Activated naive CD8-positive, alpha-beta T cell treated with anti-CD3 and anti-CD28 coated beads for 36 hours (primary cell): ENCODE measurements around the gene SMIM26. TPM values are rescaled to one million over a fixed set of nuclear protein-coding genes. Genes with fewer than 3 reads are reported as not detected.
"Not testable (repeated sequence)": the region's sequence is repeated elsewhere in the genome, so short reads cannot be mapped to it uniquely, and the experiment has no call there.

Experiments used
- DNase-seq: peaks from one replicate; pipeline ENCODE4 v3.0.0; 2021
- H3K27ac Mint-ChIP-seq: one replicate; pipeline ENCODE4 v1.8.0; 2022; ENCODE audit warnings: mild to moderate bottlenecking, moderate library complexity, mixed read lengths
- H3K27me3 Mint-ChIP-seq: one replicate; pipeline ENCODE4 v1.8.0; 2022; ENCODE audit warnings: mild to moderate bottlenecking, mixed read lengths
- H3K36me3 Mint-ChIP-seq: one replicate; pipeline ENCODE4 v1.8.0; 2021; ENCODE audit warnings: mild to moderate bottlenecking, mixed read lengths
- H3K4me1 Mint-ChIP-seq: one replicate; pipeline ENCODE4 v1.8.0; 2021; ENCODE audit warnings: mixed read lengths
- H3K4me3 Mint-ChIP-seq: one replicate; pipeline ENCODE4 v1.8.0; 2022; ENCODE audit warnings: mild to moderate bottlenecking, moderate library complexity, mixed read lengths
- H3K9me3 Mint-ChIP-seq: one replicate; pipeline ENCODE4 v1.8.0; 2022; ENCODE audit warnings: mixed read lengths
- total RNA-seq, 2 experiments: library from RNA; stranded (reverse); gene quantifications; one replicate each; pipeline ENCODE4 v1.2.3, GENCODE V29; 2021

SMIM26 gene, protein sequence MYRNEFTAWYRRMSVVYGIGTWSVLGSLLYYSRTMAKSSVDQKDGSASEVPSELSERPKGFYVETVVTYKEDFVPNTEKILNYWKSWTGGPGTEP
- 10 to 100 TPM; 53.7 to 61.1 TPM for total RNA-seq

GRCh38 chr20:18566892-18567738, at the start of gene SMIM26:
SMIM26 (plus strand) TSS chr20:18567432; CDS start chr20:18567479, 47 bp downstream.
- DNase-seq: peak; percentile 94
- Mint-ChIP-seq H3K27me3 (no peaks in the 10 kb centered on the region), H3K27ac (peak within 1 kb of the TSS; percentile 94), H3K36me3 (peaks cover 26% of the 10 kb centered on the region), H3K4me3 (peak within 1 kb of the TSS; percentile 91), H3K4me1 (peaks cover 12% of the 10 kb centered on the region), H3K9me3 (peaks cover 3% of the 10 kb centered on the region)

- not testable (repeated sequence) for H3K4me3 Mint-ChIP-seq, H3K9me3 Mint-ChIP-seq, H3K4me1 Mint-ChIP-seq, H3K27ac Mint-ChIP-seq, DNase-seq, H3K27me3 Mint-ChIP-seq
- peaks cover 16% of the 10 kb centered on the region for H3K36me3 Mint-ChIP-seq
Measured at GRCh38 chr20:18522066-18522465, 45.2 kb upstream of the SMIM26 start.

- Mint-ChIP-seq H3K27me3 (no peaks in the 10 kb centered on the region), H3K9me3 (no peaks in the 10 kb centered on the region)
Measured at GRCh38 chr20:18523066-18523465, 44.2 kb upstream of the SMIM26 start.

DNA sequence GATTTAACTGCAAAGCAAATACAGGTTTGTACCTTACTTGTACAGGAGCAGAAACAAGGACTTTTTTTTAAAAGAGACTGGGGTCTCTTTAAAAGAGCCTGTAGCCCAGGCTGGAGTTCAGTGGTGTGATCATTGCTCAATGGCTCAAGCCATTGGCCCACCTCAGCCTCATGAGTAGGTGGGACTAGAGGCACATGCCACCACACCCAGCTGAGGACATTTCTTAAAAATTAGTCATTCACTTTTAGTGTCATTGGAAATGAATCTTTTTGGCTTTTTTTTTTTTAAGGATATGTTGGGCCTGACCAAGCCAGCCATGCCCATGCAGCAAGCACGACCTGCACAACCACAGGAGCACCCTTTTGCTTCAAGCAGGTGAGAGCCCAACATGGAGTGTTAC, 42.6 kb upstream of the SMIM26 start:
- H3K36me3 Mint-ChIP-seq: peaks cover 24% of the 10 kb centered on the region
- no peaks in the 10 kb centered on the region for H3K27me3 Mint-ChIP-seq
- no peak overlapping the region for H3K27ac Mint-ChIP-seq
- H3K4me3 Mint-ChIP-seq: no peak overlapping the region
- no peak for DNase-seq
- H3K4me1 Mint-ChIP-seq: no peaks in the 10 kb centered on the region
- H3K9me3 Mint-ChIP-seq: no peaks in the 10 kb centered on the region

More at GRCh38 chr20:18523066-18523465, 44.2 kb upstream of the SMIM26 start:
- peaks cover 20% of the 10 kb centered on the region for H3K36me3 Mint-ChIP-seq
- H3K27ac Mint-ChIP-seq: no peak overlapping the region
- DNase-seq: no peak
- H3K4me1 Mint-ChIP-seq: no peaks in the 10 kb centered on the region
- H3K4me3 Mint-ChIP-seq: no peak overlapping the region

DNA sequence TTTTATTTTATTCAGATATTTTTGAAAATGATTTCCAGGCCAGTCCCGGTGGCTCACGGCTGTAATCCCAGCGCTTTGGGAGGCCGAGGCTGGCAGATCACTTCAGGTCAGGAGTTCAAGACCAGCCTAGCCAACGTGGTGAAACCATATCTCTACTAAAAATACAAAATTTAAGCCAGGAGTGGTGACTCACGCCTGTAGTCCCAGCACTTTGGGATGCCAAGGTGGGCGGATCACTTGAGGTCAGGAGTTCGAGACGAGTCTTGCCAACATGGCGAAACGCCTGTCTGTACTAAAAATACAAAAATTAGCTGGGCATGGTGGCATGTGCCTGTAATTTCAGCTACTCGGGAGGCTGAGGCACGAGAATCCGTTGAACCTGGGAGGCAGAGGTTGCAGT, 40.5 kb upstream of the SMIM26 start:
- H3K27ac Mint-ChIP-seq, H3K4me1 Mint-ChIP-seq, H3K27me3 Mint-ChIP-seq, H3K4me3 Mint-ChIP-seq, DNase-seq, H3K9me3 Mint-ChIP-seq: not testable (repeated sequence)
- H3K36me3 Mint-ChIP-seq: peaks cover 28% of the 10 kb centered on the region

- Mint-ChIP-seq H3K4me3 (no peak overlapping the region), H3K36me3 (peaks cover 31% of the 10 kb centered on the region), H3K4me1 (no peaks in the 10 kb centered on the region), H3K9me3 (no peaks in the 10 kb centered on the region), H3K27me3 (no peaks in the 10 kb centered on the region), H3K27ac (no peak overlapping the region)
- no peak for DNase-seq
Measured at GRCh38 chr20:18527339-18527738, 39.9 kb upstream of the SMIM26 start.

- no peak for DNase-seq
- peaks cover 36% of the 10 kb centered on the region for H3K36me3 Mint-ChIP-seq
- no peaks in the 10 kb centered on the region for H3K9me3 Mint-ChIP-seq
- no peak overlapping the region for H3K27ac Mint-ChIP-seq
- H3K4me3 Mint-ChIP-seq: no peak overlapping the region
- no peaks in the 10 kb centered on the region for H3K4me1 Mint-ChIP-seq
- H3K27me3 Mint-ChIP-seq: no peaks in the 10 kb centered on the region
Measured at GRCh38 chr20:18527836-18528235, 39.4 kb upstream of the SMIM26 start.

DNA sequence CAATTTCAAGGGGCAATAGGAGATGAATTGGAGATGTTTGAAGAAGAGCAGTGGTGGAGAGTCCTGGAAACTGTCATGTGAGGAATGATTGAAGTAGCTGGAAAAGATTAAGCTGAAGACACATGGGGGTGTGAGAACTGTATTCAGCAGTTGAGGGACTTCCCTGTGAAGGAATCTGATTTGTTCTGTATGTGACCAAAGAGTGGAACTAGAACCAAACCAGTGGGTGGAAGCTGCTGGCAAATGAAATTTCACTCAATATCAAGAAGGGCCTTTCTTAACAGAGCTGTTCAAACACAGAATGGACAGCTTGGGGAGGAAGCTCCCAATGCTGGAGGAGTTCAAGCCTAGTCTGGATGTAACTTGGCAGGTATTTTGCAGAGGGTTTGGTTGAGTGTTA, 38.2 kb upstream of the SMIM26 start:
- DNase-seq: no peak
- Mint-ChIP-seq H3K4me3 (no peak overlapping the region), H3K4me1 (no peaks in the 10 kb centered on the region), H3K9me3 (no peaks in the 10 kb centered on the region), H3K27ac (no peak overlapping the region), H3K36me3 (peaks cover 37% of the 10 kb centered on the region), H3K27me3 (no peaks in the 10 kb centered on the region)

GRCh38 chr20:18532626-18533025, 34.6 kb upstream of the SMIM26 start:
- peaks cover 32% of the 10 kb centered on the region for H3K36me3 Mint-ChIP-seq
- H3K4me1 Mint-ChIP-seq: no peaks in the 10 kb centered on the region

DNA sequence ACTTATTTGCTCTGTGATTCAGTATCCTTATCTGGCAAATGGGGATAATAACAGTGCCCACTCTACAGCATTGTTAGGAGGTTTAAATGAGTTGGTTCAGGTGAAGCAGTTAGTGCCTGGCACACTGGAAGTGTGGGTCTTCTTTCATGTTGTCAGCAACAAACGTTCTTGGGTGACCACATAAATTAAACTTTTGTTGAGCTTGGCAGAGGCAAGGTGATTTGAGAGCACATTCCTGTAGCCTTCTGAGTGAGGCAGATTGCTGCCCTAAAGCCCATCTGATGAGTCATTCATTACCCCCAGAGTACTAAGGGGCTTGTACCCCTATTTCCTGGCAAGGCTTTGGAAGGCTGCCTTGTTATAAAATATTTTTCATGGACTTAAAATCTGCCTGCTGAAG, 33.7 kb upstream of the SMIM26 start:
- no peak overlapping the region for H3K4me3 Mint-ChIP-seq
- no peaks in the 10 kb centered on the region for H3K4me1 Mint-ChIP-seq
- peaks cover 31% of the 10 kb centered on the region for H3K36me3 Mint-ChIP-seq
- H3K27ac Mint-ChIP-seq: no peak overlapping the region
- no peaks in the 10 kb centered on the region for H3K27me3 Mint-ChIP-seq
- no peaks in the 10 kb centered on the region for H3K9me3 Mint-ChIP-seq
- DNase-seq: no peak

More at GRCh38 chr20:18532626-18533025, 34.6 kb upstream of the SMIM26 start:
- Mint-ChIP-seq H3K4me3 (no peak overlapping the region), H3K27me3 (no peaks in the 10 kb centered on the region), H3K9me3 (no peaks in the 10 kb centered on the region), H3K27ac (no peak overlapping the region)
- no peak for DNase-seq

- no peak overlapping the region for H3K27ac Mint-ChIP-seq
Measured at GRCh38 chr20:18533978-18534644, 33.1 kb upstream of the SMIM26 start.

GRCh38 chr20:18537651-18538050, 29.6 kb upstream of the SMIM26 start:
- no peaks in the 10 kb centered on the region for H3K4me1 Mint-ChIP-seq
- H3K9me3 Mint-ChIP-seq: no peaks in the 10 kb centered on the region
- no peak for DNase-seq
- no peaks in the 10 kb centered on the region for H3K27me3 Mint-ChIP-seq
- H3K4me3 Mint-ChIP-seq: no peak overlapping the region
- H3K27ac Mint-ChIP-seq: no peak overlapping the region
- peaks cover 29% of the 10 kb centered on the region for H3K36me3 Mint-ChIP-seq

More at GRCh38 chr20:18533978-18534644, 33.1 kb upstream of the SMIM26 start:
- H3K36me3 Mint-ChIP-seq: peaks cover 29% of the 10 kb centered on the region
- H3K27me3 Mint-ChIP-seq: no peaks in the 10 kb centered on the region
- no peaks in the 10 kb centered on the region for H3K9me3 Mint-ChIP-seq
- H3K4me3 Mint-ChIP-seq: no peak overlapping the region
- DNase-seq: no peak
- no peaks in the 10 kb centered on the region for H3K4me1 Mint-ChIP-seq

- Mint-ChIP-seq H3K9me3 (no peaks in the 10 kb centered on the region), H3K4me3 (no peak overlapping the region), H3K27me3 (no peaks in the 10 kb centered on the region), H3K36me3 (peaks cover 29% of the 10 kb centered on the region), H3K27ac (no peak overlapping the region), H3K4me1 (peaks cover 3% of the 10 kb centered on the region)
- no peak for DNase-seq
Measured at GRCh38 chr20:18541741-18542140, 25.5 kb upstream of the SMIM26 start.

DNA sequence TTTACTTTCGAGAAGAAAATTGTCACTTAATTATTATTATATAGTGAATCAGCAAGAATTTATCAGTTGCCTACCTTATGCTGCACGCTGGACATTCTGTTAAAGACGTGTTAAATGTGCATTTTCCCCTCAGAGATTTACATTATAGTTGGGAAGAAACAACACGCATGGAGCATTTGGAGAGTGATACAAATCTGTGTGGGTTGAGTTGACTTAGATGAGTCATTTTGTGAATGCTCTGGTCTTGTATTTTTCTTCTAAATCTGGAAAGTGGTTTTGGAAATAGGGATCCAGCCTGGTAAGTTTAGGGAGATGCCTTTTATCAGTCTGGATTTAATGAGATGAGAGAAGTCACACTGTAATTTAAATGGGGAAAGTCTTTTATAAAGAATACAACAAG, 24.0 kb upstream of the SMIM26 start:
- Mint-ChIP-seq H3K36me3 (peaks cover 24% of the 10 kb centered on the region), H3K27me3 (no peaks in the 10 kb centered on the region), H3K9me3 (no peaks in the 10 kb centered on the region), H3K4me3 (no peak overlapping the region), H3K27ac (no peak overlapping the region), H3K4me1 (peaks cover 3% of the 10 kb centered on the region)
- no peak for DNase-seq

DNA sequence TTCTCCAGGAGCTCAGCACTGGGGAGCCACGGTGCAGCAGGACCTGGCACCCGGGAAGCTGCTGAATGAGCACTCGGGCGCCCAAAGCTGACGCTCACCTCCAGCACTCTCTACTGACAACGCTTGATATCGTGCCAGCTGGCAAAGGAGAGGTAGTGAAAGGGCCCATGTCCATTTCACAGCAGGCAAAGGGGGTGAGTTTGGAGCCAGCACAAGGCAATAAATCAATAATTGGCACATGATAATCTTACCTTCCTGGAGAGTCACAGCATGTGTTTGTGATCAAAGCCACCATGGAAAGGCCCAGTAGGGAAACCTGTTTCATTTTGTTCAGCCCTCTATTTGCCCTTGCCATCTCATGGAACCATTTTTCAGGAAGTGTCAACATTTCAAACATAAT, 23.3 kb upstream of the SMIM26 start:
- Mint-ChIP-seq H3K27ac (no peak overlapping the region), H3K27me3 (no peaks in the 10 kb centered on the region), H3K36me3 (peaks cover 28% of the 10 kb centered on the region), H3K4me3 (no peak overlapping the region), H3K9me3 (no peaks in the 10 kb centered on the region), H3K4me1 (peaks cover 3% of the 10 kb centered on the region)
- no peak for DNase-seq
